ENCODE measurements around the gene NSUN6.
"Not testable (repeated sequence)": the region's sequence is repeated elsewhere in the genome, so short reads cannot be mapped to it uniquely, and the experiment has no call there.

NSUN6 gene

GRCh38 chr10:18659819-18660535 is 8.6 kb upstream of the NSUN6 start:
- no peak for DNase-seq (ENCODE audit: low read depth)

DNA sequence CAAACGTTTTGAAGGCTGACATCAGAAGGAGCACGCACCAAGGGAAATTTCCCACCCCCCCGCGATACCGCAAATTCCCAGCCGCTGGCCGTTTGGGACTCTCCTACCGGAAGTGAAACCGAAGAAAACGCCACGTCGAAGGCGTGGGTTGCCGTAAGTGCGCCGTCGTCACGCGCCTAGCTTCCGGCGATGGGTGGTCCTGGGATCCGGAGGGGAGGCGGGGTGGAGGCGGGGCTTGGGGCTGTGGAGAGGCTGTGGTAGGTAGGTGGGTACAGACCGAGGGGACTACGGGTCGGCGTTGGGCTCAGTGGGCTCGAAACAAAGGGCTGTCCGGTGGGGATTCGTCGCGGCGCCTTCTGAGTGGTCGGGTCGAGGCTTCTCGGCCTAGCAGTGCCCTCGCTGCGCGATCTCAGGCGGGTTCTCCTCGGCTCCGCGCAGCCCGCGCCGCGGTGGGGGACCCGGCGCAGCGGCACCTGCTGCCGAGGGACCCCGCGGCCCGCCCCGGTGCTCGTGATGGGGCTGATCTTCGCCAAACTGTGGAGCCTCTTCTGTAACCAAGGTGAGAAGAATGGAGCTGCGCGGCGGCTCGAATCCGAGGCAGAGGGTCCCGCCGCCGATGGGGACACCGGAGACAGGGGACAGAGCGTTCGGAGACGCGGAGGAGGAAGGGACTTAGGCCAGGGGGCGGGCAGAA is 7.9 kb upstream of the NSUN6 start, which contains the start of gene ARL5B:
TSS of gene ARL5B (plus strand) at position 307 of the 694 bp plus-strand sequence. CDS start at position 514, 207 bp downstream.
- peak; percentile 63 for DNase-seq (ENCODE audit: low read depth)

DNA sequence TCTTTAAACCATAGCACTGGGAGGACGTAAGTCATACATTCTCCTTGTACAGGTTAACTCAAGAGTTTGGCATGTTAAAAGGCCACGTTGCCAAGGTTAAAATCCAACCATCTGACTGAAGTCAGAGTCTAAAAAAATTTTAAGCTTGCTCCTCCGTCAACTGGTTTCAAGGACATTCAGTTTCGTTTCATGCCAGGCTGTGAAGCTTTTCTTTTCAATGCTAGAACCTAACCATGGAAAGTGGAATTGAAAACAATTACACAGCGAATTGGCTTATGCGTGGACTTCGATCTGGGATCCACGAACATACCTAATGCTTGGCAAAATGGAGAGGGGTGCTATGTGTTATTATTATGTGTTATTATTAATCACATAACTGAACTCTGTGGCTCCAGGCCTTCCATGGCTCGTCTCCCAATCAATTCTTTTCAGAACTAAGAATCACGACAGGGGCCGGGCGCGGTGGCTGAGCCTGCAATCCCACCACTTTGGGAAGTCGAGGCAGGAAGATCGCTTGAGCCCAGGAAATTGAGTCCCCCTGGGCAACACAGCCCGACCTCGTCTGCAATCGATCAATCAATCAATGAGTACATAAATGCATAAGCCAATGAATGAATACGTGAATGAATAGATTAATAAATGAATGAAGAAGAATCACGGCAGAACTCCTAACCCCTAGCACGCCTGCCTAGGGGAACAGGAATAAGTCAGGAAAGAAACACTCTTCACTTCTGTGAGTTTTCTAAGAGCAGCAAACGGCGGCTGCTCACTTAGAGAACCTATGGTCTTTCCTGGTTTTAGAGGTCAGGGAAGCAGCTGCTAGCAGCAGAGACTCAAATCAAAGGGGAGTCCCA is 7.1 kb upstream of the NSUN6 start:
- DNase-seq (ENCODE audit: low read depth), result no peak

DNA sequence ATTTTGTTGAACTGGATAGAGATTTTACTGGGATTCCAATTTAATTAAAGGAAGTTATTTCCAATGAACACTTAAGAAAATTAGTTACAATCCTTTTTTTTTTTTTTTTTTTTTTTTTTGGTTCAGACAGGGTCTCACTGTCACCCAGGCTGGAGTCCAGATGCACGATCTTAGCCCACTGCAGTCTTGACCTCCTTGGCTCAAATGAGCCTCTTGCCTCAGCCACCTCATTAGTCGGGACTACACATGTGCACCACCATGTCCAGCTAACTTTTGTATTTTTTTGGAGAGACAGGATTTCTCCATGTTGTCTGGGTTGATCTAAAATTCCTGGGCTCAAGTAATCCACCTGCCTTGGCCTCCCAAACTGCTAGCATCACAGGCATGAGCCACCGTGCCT is 5.3 kb upstream of the NSUN6 start:
- DNase-seq (ENCODE audit: low read depth), result no peak

DNA sequence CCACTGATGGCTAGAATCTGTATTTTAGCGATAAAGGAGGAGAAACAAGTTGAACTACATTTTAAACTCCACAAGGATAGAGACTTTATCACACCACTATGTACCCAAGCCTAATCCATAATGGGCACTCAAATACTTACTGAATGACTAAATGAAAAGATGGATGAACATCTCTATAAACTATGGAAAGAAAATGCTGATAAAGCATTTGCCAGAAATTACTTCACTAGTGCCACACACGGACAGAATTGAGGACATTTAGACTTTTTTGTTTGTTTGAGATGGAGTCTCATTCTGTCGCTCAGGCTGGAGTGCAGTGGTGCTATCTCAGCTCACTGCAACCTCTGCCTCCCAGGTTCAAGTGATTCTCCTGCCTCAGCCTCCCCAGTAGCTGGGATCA is 1.7 kb upstream of the NSUN6 start:
- DNase-seq (ENCODE audit: low read depth), result no peak

- no peak for DNase-seq (ENCODE audit: low read depth)
These were observed 886 bp downstream of the NSUN6 start for GRCh38 chr10:18650404-18650997.

DNA sequence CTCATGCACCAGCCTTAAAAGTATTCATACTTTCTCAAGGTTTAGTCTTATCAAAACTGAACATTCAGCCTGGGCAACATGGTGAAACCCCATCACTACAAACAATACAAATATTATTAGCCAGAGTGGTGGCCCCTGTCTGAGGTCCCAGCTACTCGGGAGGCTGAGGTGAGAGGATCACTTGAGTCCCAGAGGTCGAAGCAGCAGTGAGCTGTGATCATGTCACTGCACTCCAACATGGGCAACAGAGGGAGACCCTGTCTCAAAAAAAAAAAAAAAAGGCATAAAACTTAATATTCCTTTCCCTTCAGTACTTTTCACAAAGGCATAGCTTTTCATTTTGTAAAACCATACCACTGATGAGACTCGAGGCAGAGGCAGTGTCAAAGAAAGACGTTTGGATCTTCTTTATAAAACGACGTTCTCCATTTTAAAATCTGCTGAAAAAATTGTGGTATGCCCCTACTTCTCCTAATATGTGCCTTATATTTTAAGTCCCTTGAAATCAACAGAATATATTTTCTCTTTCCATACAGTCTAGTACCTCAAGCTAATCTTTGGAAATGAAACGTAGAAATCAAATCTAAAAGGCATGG is 1.9 kb downstream of the NSUN6 start:
- DNase-seq (ENCODE audit: low read depth), result no peak

GRCh38 chr10:18647945-18648344 is 3.4 kb downstream of the NSUN6 start:
- DNase-seq (ENCODE audit: low read depth), result no peak

DNA sequence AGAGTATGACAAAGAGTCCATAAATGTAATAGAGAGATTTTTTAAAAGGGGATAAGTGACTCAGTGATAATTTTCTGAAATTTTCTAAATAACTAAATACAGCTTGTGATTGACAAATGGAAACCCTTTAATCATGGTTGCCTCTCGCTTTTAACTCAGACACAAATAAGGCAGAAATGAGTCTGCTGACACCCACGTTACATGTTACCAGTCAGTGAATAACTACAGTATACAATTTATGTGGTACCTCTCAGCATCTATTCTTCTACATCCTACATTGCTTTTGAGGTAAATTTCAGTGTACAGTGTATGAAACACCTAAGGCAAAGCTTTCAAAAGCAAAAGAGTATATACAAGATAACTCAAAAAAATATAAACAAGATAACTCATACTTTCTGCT is 4.2 kb downstream of the NSUN6 start:
- no peak for DNase-seq (ENCODE audit: low read depth)

GRCh38 chr10:18639719-18640118 is 11.7 kb downstream of the NSUN6 start:
- not testable (repeated sequence) for DNase-seq (ENCODE audit: low read depth)

- DNase-seq (ENCODE audit: low read depth), result not testable (repeated sequence)
These were observed 14.0 kb downstream of the NSUN6 start for GRCh38 chr10:18637400-18637799.

- no peak for DNase-seq (ENCODE audit: low read depth)
These were observed 15.4 kb downstream of the NSUN6 start for GRCh38 chr10:18635995-18636394.

DNA sequence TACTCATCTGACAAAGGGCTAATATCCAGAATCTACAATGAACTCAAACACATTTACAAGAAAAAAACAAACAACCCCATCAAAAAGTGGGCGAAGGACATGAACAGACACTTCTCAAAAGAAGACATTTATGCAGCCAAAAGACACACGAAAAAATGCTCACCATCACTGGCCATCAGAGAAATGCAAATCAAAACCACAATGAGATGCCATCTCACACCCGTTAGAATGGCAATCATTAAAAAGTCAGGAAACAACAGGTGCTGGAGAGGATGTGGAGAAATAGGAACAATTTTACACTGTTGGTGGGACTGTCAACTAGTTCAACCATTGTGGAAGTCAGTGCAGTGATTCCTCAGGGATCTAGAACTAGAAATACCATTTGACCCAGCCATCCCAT is 18.9 kb downstream of the NSUN6 start:
- not testable (repeated sequence) for DNase-seq (ENCODE audit: low read depth)

DNA sequence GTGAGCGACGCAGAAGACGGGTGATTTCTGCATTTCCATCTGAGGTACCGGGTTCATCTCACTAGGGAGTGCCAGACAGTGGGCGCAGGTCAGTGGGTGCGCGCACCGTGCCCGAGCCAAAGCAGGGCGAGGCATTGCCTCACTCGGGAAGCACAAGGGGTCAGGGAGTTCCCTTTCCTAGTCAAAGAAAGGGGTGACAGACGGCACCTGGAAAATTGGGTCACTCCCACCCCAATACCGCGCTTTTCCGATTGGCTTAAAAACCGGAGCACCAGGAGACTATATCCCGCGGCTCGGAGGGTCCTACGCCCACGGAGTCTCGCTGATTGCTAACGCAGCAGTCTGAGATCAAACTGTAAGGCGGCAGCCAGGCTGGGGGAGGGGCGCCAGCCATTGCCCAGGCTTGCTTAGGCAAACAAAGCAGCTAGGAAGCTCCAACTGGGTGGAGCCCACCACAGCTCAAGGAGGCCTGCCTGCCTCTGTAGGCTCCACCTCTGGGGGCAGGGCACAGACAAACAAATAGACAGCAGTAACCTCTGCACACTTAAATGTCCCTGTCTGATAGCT is 23.9 kb downstream of the NSUN6 start:
- not testable (repeated sequence) for DNase-seq (ENCODE audit: low read depth)

DNA sequence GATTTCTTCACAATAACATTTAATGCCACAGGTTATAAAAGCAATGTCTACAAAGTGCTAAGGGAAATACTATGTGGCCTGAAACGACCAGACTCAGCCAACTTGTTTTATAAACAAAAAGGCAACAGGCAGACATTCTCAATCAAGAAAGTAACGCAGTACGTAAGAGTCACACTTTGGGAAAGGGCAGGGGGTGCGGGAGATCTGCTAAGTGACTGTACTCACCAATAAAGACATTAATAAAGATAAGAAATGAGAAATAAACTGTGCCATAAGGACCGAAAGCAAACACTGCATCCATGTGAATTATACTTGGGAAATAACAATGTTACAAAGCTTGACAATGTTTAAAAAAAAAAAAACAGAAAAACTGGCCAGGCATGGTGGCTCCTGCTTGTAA is 25.5 kb downstream of the NSUN6 start:
- DNase-seq (ENCODE audit: low read depth), result no peak

GRCh38 chr10:18623671-18624070 is 27.7 kb downstream of the NSUN6 start:
- DNase-seq (ENCODE audit: low read depth), result not testable (repeated sequence)

- DNase-seq (ENCODE audit: low read depth), result no peak
These were observed 30.5 kb downstream of the NSUN6 start for GRCh38 chr10:18620856-18621255.

GRCh38 chr10:18619016-18619415 is 32.4 kb downstream of the NSUN6 start:
- DNase-seq (ENCODE audit: low read depth), result no peak

- DNase-seq (ENCODE audit: low read depth), result no peak
These were observed 35.0 kb downstream of the NSUN6 start for GRCh38 chr10:18616337-18616736.

DNA sequence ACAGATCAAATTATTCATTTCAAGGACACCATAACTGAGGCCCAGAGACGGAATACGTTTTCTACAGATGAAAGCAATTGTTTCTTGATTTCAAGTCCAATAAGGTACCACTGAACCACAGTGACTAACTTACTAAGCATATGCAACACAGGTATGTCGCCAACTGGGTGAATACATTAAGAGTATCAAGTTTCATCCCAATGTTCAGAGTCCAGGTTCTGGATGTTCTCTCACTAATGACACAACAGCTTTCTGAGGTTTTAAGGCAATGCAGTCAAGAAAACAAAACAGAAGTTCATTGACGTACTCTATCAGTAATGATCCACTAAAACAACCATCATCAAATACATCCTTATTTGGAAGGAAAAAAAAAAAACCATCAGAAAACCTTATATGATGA is 35.8 kb downstream of the NSUN6 start:
- DNase-seq (ENCODE audit: low read depth), result no peak

- no peak for DNase-seq (ENCODE audit: low read depth)
These were observed 40.2 kb downstream of the NSUN6 start for GRCh38 chr10:18611168-18611567.

Data from HS-5 (cell line).